ENCODE results near the gene TBC1D22A.

DNA sequence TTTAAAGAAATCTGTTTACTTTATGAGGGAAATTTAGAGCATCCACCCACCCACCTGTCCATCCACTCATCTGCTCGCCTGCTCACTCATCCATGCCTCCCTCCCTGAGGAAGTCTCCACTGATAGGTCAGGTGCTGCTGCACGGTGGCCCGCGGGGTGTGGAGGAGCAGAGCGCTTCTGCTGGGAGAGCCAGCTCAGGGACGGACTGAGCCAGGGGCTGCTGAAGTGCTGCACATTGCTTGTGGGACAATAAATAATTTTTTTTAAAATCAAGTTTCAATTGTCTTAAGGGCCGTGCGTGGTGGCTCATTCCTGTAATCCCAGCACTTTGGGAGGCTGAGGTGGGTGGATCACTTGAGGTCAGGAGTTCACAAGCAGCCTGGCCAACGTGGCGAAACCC lies 148.9 kb downstream of the TBC1D22A start:
- TF ChIP-seq, protein P1, sequence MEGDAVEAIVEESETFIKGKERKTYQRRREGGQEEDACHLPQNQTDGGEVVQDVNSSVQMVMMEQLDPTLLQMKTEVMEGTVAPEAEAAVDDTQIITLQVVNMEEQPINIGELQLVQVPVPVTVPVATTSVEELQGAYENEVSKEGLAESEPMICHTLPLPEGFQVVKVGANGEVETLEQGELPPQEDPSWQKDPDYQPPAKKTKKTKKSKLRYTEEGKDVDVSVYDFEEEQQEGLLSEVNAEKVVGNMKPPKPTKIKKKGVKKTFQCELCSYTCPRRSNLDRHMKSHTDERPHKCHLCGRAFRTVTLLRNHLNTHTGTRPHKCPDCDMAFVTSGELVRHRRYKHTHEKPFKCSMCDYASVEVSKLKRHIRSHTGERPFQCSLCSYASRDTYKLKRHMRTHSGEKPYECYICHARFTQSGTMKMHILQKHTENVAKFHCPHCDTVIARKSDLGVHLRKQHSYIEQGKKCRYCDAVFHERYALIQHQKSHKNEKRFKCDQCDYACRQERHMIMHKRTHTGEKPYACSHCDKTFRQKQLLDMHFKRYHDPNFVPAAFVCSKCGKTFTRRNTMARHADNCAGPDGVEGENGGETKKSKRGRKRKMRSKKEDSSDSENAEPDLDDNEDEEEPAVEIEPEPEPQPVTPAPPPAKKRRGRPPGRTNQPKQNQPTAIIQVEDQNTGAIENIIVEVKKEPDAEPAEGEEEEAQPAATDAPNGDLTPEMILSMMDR (IDR thresholded peaks at IDR 0.05; ENCODE audit: poor library complexity, severe bottlenecking), result no peak
- TF ChIP-seq MXI1 (conservative IDR thresholded peaks at IDR 0.05; ENCODE audit: poor library complexity, severe bottlenecking) (no peak), EZH2 (IDR thresholded peaks at IDR 0.05; ENCODE audit: borderline replicate concordance, insufficient read depth, low read length, poor library complexity, severe bottlenecking) (no peak)
